Ovary (tissue), 9 donors: Measurements from ENCODE around the gene HERPUD1. TPM values are rescaled to one million over a fixed set of nuclear protein-coding genes. Genes with fewer than 3 reads are reported as not detected.
A peak's percentile ranks its signal among the peaks of the same experiment; 100 is the strongest.

Source experiments
- DNase-seq, 5 donors: peaks; one replicate each; pipeline ENCODE4 v3.0.0-alpha.2; 2019 to 2020
- H3K27ac ChIP-seq, 2 donors: fragments of 200-600 bp; one replicate each; pipeline versions ENCODE4 v1.5.1 to v1.8.0; 2019 to 2022
- H3K27me3 ChIP-seq: fragments of 200-600 bp; one replicate; pipeline ENCODE4 v1.8.0; 2022
- H3K36me3 ChIP-seq: fragments of 200-600 bp; sonication (generic); one replicate; pipeline ENCODE4 v1.5.1; 2019
- H3K4me1 ChIP-seq: one replicate; pipeline ENCODE4 v1.8.1; 2013; ENCODE audit warnings: mild to moderate bottlenecking, moderate library complexity; ENCODE audit not compliant: insufficient read depth
- H3K4me3 ChIP-seq: fragments of 200-600 bp; sonication (generic); one replicate; pipeline ENCODE4 v1.5.1; 2017
- H3K9me3 ChIP-seq, 2 donors: fragments of 200-600 bp in 1 of 2; sonication (generic) in 1 of 2; one replicate each; pipeline versions ENCODE4 v1.5.1 to v1.8.1; 2013 to 2019; ENCODE audit warnings: mild to moderate bottlenecking in 1 of 2, moderate library complexity in 1 of 2
- EP300 ChIP-seq: sonication (generic); formaldehyde crosslinking; IDR thresholded peaks from one replicate; pipeline ENCODE4 v1.6.1; 2017; ENCODE audit warnings: antibody characterized with exemption
- POLR2A ChIP-seq: fragments of 450-650 bp; IDR thresholded peaks from one replicate; pipeline ENCODE4 v1.6.1; 2017; ENCODE audit warnings: antibody characterized with exemption, mild to moderate bottlenecking, moderate library complexity
- WGBS, 3 donors: extraction: QIAGEN DNeasy Blood & Tissue Kit in 1 of 3; methylation state at CpG; one replicate each; pipeline versions ENCODE4 v1.1.5 to v1.1.7; 2013 to 2017; 5-methylcytosine and 5-hydroxymethylcytosine counted together
- intact Hi-C, 4 donors: fragments of 100-400 bp; cut with DNase I; formaldehyde crosslinking; loops; one replicate each; pipeline versions ENCODE4 v1.11.0 to v1.15.1; 2022 to 2023
- polyA plus RNA-seq, 2 donors: library from polyadenylated mRNA; stranded (reverse); fragments of 200-250 nt in 1 of 2; fragments of 350-450 nt in 1 of 2; fragmentation: Illumina TruSeq in 1 of 2; extraction: RNeasy Lipid Tissue Mini Kit (QIAGEN cat#74804) in 1 of 2; gene quantifications; one replicate each; pipeline ENCODE4 v1.2.3, GENCODE V29; 2013 to 2014
- total RNA-seq, 7 donors: library from RNA; depleted of rRNA in 2 of 7; stranded (reverse); fragments of >200 nt in 2 of 7; fragmentation: NEBNext Ultra II Directional in 3 of 7; extraction: Animal tissue kit (Norgen Biotek cat#: 25700) in 3 of 7; gene quantifications; one replicate each; pipeline versions ENCODE4 v1.1.0 to v1.2.4, GENCODE V29; 2016 to 2023
- TF ChIP-seq, protein P1 (sequence below), 3 donors: fragments of 450-650 bp in 2 of 3; fragments of 200-600 bp in 1 of 3; IDR thresholded peaks; one replicate each; pipeline versions ENCODE4 v1.5.1 to v1.8.0; 2016 to 2022; ENCODE audit warnings: antibody characterized with exemption in 3 of 3, mild to moderate bottlenecking in 1 of 3
- donor health status: DM: no; HTN: no; CAD: no; lungs with moderate emphysema.
- donor health status: DM: no; HTN: no; CAD: no.
- donor health status: Bipolar disorder and iron deficiency.
- donor health status: DM: yes; HTN: yes; CAD: no.
- donor health status: DM: no; HTN: no; CAD: no.
- donor health status: DM: yes; HTN: yes; CAD: no.

HERPUD1 gene
- total and polyA plus RNA-seq, 9 donors: 95.4 to 299 (median 192) TPM

DNA sequence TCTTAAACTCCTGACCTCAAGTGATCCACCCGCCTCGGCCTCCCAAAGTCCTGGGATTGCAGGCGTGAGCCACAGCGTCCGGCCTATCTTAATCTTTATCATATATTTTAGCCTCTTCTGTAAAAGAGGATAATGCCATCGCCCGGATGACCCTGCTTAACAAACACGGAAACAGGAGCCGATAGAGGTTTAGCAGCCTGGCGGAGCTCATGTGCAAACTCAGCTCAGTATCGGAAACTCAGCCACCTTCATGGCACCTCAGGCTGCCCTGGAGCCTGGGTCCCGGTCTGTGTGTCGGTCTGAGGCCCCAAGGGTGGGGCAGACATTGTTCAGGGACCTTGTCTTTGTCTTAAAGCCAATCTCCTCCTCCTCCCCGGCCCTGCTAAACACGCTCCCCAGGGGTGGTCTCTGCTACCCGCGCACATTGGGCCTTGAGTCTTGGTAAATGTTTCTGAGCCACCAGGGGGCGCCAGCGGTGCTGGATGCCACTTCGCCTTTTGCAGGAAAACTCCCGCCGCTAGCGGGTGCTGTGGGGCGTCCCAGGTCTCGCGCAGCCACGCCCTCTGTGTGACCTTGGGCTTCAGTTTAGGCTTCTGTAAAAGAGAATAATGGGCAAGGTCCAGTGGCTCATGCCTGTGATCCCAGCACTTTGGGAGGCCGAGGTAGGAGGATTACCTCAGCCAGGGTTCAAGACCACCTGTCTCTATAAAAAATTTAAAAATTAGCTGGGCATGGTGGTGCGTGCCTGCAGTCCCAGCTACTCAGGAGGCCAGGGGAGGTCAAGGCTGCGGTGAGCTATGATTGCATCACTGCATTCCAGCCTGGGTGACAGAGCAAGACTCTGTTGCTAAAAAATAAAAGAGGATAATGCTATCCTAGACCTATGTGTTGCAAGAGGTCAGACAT, 32.6 kb downstream of the HERPUD1 start:
- no peaks in the 10 kb centered on the region for H3K27me3 ChIP-seq
- no peaks in the 10 kb centered on the region for H3K36me3 ChIP-seq
- H3K4me1 ChIP-seq: peaks cover 14% of the 10 kb centered on the region
- no peak overlapping the region for H3K4me3 ChIP-seq
- H3K9me3 ChIP-seq: no peaks in the 10 kb centered on the region
- no peak for TF ChIP-seq POLR2A
- TF ChIP-seq EP300: no peak
- TF ChIP-seq, protein P1, sequence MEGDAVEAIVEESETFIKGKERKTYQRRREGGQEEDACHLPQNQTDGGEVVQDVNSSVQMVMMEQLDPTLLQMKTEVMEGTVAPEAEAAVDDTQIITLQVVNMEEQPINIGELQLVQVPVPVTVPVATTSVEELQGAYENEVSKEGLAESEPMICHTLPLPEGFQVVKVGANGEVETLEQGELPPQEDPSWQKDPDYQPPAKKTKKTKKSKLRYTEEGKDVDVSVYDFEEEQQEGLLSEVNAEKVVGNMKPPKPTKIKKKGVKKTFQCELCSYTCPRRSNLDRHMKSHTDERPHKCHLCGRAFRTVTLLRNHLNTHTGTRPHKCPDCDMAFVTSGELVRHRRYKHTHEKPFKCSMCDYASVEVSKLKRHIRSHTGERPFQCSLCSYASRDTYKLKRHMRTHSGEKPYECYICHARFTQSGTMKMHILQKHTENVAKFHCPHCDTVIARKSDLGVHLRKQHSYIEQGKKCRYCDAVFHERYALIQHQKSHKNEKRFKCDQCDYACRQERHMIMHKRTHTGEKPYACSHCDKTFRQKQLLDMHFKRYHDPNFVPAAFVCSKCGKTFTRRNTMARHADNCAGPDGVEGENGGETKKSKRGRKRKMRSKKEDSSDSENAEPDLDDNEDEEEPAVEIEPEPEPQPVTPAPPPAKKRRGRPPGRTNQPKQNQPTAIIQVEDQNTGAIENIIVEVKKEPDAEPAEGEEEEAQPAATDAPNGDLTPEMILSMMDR (IDR thresholded peaks at IDR 0.05): no peak
- H3K27ac ChIP-seq: no peak overlapping the region
- 47 to 54% (median 50%) methylated on average over 30 of the region's 30 CpGs for WGBS, 3 donors
- intact Hi-C loops: no loop called here
- DNase-seq: peak; percentile 46 to 73 (median 56)

- peaks cover 14% of the 10 kb centered on the region for H3K4me1 ChIP-seq
- no peak overlapping the region for H3K4me3 ChIP-seq
- intact Hi-C loops: no loop called here
- no peaks in the 10 kb centered on the region for H3K36me3 ChIP-seq
- DNase-seq: no peak
- H3K27me3 ChIP-seq: no peaks in the 10 kb centered on the region
- H3K9me3 ChIP-seq: no peaks in the 10 kb centered on the region
- H3K27ac ChIP-seq: no peak overlapping the region
- no peak for TF ChIP-seq EP300
- no peak for TF ChIP-seq POLR2A
- TF ChIP-seq, protein P1 (IDR thresholded peaks at IDR 0.05): no peak
- WGBS, 3 donors: 79 to 84% (median 81%) methylated on average over 12 of the region's 12 CpGs
These were observed 33.5 kb downstream of the HERPUD1 start for GRCh38 chr16:56965149-56966092.

DNA sequence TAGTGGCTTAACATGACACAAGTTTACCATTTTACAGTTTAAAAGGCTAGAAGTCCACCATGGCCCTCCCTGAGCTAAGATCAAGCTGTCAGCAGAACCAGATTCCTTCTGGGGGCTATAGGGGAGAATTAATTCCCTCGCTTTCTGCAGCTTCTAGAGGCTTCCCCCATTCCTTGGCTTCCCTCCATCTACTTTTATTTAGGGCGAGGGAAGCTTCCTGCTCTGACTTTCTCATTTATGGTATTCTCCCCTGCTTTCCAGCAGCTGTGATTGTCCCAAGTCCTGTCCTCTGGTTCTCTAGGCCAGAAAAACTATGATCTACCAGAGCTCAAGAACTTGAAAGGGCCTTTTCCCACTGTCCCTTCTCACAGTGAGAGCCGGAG, 34.1 kb downstream of the HERPUD1 start:
- DNase-seq: no peak
- Histone ChIP-seq H3K27me3 (no peaks in the 10 kb centered on the region), H3K4me1 (peaks cover 8% of the 10 kb centered on the region), H3K4me3 (no peak overlapping the region), H3K27ac (no peak overlapping the region), H3K9me3 (no peaks in the 10 kb centered on the region), H3K36me3 (no peaks in the 10 kb centered on the region)
- TF ChIP-seq EP300 (no peak), POLR2A (no peak)
- TF ChIP-seq, protein P1 (IDR thresholded peaks at IDR 0.05): no peak
- intact Hi-C loops: no loop called here
- WGBS, 3 donors: 61 to 70% (median 67%) methylated on average over 3 of the region's 3 CpGs

GRCh38 chr16:56967733-56968132, 35.8 kb downstream of the HERPUD1 start:
- no peak for DNase-seq
- Histone ChIP-seq H3K27me3 (no peaks in the 10 kb centered on the region), H3K36me3 (no peaks in the 10 kb centered on the region), H3K4me1 (peaks cover 4% of the 10 kb centered on the region), H3K9me3 (no peaks in the 10 kb centered on the region), H3K4me3 (no peak overlapping the region), H3K27ac (no peak overlapping the region)
- TF ChIP-seq EP300 (no peak), POLR2A (no peak)
- TF ChIP-seq, protein P1 (IDR thresholded peaks at IDR 0.05): no peak
- intact Hi-C loops: no loop called here
- 3 to 45% (median 12%) methylated on average over 2 of the region's 2 CpGs for WGBS, 3 donors
